ENCODE measurements around the gene ABCA1.
"Not testable (repeated sequence)": the region's sequence is repeated elsewhere in the genome, so short reads cannot be mapped to it uniquely, and the experiment has no call there.

The ABCA1 gene

GRCh38 chr9:104868303-104868686 lies 59.7 kb downstream of the ABCA1 start:
- DNase-seq: no peak

GRCh38 chr9:104866191-104866590 lies 61.8 kb downstream of the ABCA1 start:
- DNase-seq: peak; percentile 59

GRCh38 chr9:104864675-104865104 lies 63.3 kb downstream of the ABCA1 start:
- DNase-seq: peak; percentile 81

- DNase-seq: peak; percentile 80
Observed at GRCh38 chr9:104863180-104863883, 64.6 kb downstream of the ABCA1 start.

- no peak for DNase-seq
Observed at GRCh38 chr9:104861397-104861796, 66.6 kb downstream of the ABCA1 start.

- peak; percentile 38 for DNase-seq
Observed at GRCh38 chr9:104860263-104860662, 67.7 kb downstream of the ABCA1 start.

GRCh38 chr9:104858846-104859245 lies 69.1 kb downstream of the ABCA1 start:
- DNase-seq: peak; percentile 68

- peak; percentile 88 for DNase-seq
Observed at GRCh38 chr9:104858271-104858670, 69.7 kb downstream of the ABCA1 start.

- DNase-seq: no peak
Observed at GRCh38 chr9:104856413-104856941, 71.5 kb downstream of the ABCA1 start.

- no peak for DNase-seq
Observed at GRCh38 chr9:104855807-104856206, 72.1 kb downstream of the ABCA1 start.

- not testable (repeated sequence) for DNase-seq
Observed at GRCh38 chr9:104855258-104855657, 72.7 kb downstream of the ABCA1 start.

GRCh38 chr9:104854613-104855012 lies 73.3 kb downstream of the ABCA1 start:
- no peak for DNase-seq

- no peak for DNase-seq
Observed at GRCh38 chr9:104853683-104854082, 74.3 kb downstream of the ABCA1 start.

- DNase-seq: no peak
Observed at GRCh38 chr9:104853159-104853558, 74.8 kb downstream of the ABCA1 start.

- no peak for DNase-seq
Observed at GRCh38 chr9:104851546-104851920, 76.4 kb downstream of the ABCA1 start.

GRCh38 chr9:104850786-104851545 lies 77.0 kb downstream of the ABCA1 start:
- DNase-seq: peak; percentile 83

GRCh38 chr9:104849023-104849422 lies 78.9 kb downstream of the ABCA1 start:
- peak; percentile 42 for DNase-seq

- no peak for DNase-seq
Observed at GRCh38 chr9:104844710-104845109, 83.2 kb downstream of the ABCA1 start.

GRCh38 chr9:104843644-104844240 lies 84.2 kb downstream of the ABCA1 start:
- no peak for DNase-seq

- no peak for DNase-seq
Observed at GRCh38 chr9:104842698-104843097, 85.3 kb downstream of the ABCA1 start.

GRCh38 chr9:104841601-104842141 lies 86.3 kb downstream of the ABCA1 start:
- DNase-seq: no peak

GRCh38 chr9:104838958-104839357 lies 89.0 kb downstream of the ABCA1 start:
- no peak for DNase-seq

- no peak for DNase-seq
Observed at GRCh38 chr9:104836767-104837166, 91.2 kb downstream of the ABCA1 start.

Data from fibroblast of skin of back (primary cell).